ENCODE results near the gene ZFHX3.

GRCh38 chr16:73052576-73052975, 4.6 kb upstream of the ZFHX3 start:
- TF ChIP-seq CTCF (IDR thresholded peaks at IDR 0.05; ENCODE audit: low read depth, low read length, missing input control) (no peak), SP1 (IDR thresholded peaks at IDR 0.05) (no peak), TAF1 (conservative IDR thresholded peaks at IDR 0.05) (no peak), REST (IDR thresholded peaks at IDR 0.05) (no peak), ATF3 (IDR thresholded peaks at IDR 0.05) (no peak), EGR1 (IDR thresholded peaks at IDR 0.05; ENCODE audit: low read depth in 2 of 2) (no peak), RAD21 (IDR thresholded peaks at IDR 0.05) (no peak), ZBTB33 (IDR thresholded peaks at IDR 0.05) (no peak), YY1 (IDR thresholded peaks at IDR 0.05) (no peak), GABPA (IDR thresholded peaks at IDR 0.05 in 1 of 2, conservative IDR thresholded peaks at IDR 0.05 in 1 of 2) (no peak)

Measured in liver (tissue), 3 donors.